AG10803 (cell line): ENCODE data around the gene USP32.
A peak's percentile ranks its signal among the peaks of the same experiment; 100 is the strongest.
"Not testable (repeated sequence)": the region's sequence is repeated elsewhere in the genome, so short reads cannot be mapped to it uniquely, and the experiment has no call there.

Source experiments
- DNase-seq: peaks from one replicate; pipeline ENCODE4 v3.0.0; 2010; ENCODE audit warnings: low read depth
- H3K4me3 ChIP-seq: 2 replicates; pipeline ENCODE4 v1.5.1; 2011; ENCODE audit warnings: mild to moderate bottlenecking, low read length, control low read depth
- TF ChIP-seq, protein P1 (sequence below): conservative IDR thresholded peaks from 2 replicates; pipeline ENCODE4 v1.5.1; 2011; ENCODE audit warnings: mild to moderate bottlenecking, low read length, control low read depth, inconsistent platforms

Gene USP32

GRCh38 chr17:60390186-60390585, 1.7 kb downstream of the USP32 start:
- TF ChIP-seq, protein P1, sequence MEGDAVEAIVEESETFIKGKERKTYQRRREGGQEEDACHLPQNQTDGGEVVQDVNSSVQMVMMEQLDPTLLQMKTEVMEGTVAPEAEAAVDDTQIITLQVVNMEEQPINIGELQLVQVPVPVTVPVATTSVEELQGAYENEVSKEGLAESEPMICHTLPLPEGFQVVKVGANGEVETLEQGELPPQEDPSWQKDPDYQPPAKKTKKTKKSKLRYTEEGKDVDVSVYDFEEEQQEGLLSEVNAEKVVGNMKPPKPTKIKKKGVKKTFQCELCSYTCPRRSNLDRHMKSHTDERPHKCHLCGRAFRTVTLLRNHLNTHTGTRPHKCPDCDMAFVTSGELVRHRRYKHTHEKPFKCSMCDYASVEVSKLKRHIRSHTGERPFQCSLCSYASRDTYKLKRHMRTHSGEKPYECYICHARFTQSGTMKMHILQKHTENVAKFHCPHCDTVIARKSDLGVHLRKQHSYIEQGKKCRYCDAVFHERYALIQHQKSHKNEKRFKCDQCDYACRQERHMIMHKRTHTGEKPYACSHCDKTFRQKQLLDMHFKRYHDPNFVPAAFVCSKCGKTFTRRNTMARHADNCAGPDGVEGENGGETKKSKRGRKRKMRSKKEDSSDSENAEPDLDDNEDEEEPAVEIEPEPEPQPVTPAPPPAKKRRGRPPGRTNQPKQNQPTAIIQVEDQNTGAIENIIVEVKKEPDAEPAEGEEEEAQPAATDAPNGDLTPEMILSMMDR, result no peak
- peak overlapping the region; percentile 96 for H3K4me3 ChIP-seq
- peak; percentile 91 for DNase-seq

DNA sequence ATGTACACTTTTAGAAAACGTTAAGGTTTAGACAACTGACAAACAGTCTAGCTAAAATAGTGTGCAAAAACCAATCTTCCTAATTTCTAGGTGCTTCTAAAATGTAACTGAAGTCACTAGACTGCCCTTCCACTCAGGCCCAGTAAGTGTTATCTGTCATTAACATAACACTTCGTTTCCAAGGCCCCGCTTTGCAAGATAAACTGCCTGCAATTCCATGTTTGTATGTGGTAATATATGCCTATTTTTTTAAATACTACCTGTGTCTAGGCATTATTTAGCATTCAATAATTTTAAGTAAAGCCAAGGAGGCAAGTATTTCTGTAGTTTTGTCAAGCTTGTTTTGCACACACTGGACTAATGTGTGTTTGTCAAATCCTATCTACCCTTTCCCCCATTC, 3.2 kb downstream of the USP32 start:
- no peak overlapping the region for H3K4me3 ChIP-seq
- no peak for DNase-seq

DNA sequence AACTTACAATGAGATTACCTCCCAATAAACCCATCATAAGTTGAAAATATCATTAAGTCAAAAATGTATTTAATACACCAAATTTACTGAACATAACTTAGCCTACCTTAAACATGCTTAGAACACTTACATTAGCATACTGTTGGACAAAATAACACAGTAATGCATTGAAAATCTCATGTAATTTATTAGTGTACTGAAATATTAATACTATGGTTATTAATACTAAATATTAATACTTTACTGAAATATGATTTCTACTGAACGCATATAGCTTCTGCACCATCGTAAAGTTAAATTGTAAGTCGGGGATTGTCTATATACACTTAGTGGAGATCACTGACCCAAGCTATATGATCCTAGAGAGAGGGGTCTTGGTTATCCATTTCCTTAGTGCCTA, 4.3 kb downstream of the USP32 start:
- TF ChIP-seq, protein P1, result no peak
- no peak for DNase-seq
- H3K4me3 ChIP-seq, result no peak overlapping the region

More for the DNA sequence above, 3.2 kb downstream of the USP32 start:
- TF ChIP-seq, protein P1, result no peak

GRCh38 chr17:60386147-60387058, 5.5 kb downstream of the USP32 start:
- DNase-seq, result peak; percentile 31
- TF ChIP-seq, protein P1, result no peak

GRCh38 chr17:60384921-60385320, 7.0 kb downstream of the USP32 start:
- DNase-seq, H3K4me3 ChIP-seq: not testable (repeated sequence)

More at GRCh38 chr17:60386147-60387058, 5.5 kb downstream of the USP32 start:
- no peak overlapping the region for H3K4me3 ChIP-seq

DNA sequence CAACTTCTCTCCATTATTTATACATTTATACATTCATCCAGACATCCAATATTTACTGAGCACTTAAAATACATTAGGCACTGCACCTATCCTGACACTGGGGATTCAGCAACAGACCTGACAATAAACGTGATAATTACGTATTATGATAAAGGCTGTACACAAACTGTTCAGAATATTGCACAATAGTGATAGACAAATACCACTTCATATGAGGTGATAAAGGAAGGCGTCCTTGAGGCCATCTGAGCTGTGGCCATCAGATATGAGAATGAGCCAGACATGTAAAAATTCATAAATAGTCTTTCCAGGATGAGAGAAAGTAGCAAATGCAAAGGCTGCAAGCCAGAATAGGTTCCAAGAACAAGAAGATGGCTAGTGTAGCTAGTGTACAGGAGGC, 8.6 kb downstream of the USP32 start:
- TF ChIP-seq, protein P1, result no peak
- no peak overlapping the region for H3K4me3 ChIP-seq
- DNase-seq, result no peak

DNA sequence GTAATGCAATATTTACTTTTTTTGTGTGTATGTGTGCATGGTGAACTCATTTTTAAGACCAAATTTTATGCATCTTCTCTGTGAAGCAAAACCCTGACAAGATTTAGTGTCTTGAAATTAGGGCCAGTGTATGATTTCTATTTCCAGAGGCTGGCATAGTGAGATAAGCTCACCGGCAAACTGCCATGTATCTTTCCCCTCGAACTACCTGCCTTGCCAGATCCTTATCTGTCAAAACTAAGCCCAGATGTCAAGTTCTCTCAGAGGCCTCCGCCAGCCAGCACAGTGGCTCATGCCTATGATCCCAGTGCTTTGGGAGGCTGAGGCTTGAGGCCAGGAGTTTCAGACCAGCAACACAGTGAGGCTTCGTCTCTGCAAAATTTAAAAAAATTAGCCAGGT, 10.0 kb downstream of the USP32 start:
- TF ChIP-seq, protein P1, result no peak
- no peak overlapping the region for H3K4me3 ChIP-seq
- no peak for DNase-seq

- not testable (repeated sequence) for H3K4me3 ChIP-seq, DNase-seq
These were observed 12.5 kb downstream of the USP32 start for GRCh38 chr17:60379461-60379860.

DNA sequence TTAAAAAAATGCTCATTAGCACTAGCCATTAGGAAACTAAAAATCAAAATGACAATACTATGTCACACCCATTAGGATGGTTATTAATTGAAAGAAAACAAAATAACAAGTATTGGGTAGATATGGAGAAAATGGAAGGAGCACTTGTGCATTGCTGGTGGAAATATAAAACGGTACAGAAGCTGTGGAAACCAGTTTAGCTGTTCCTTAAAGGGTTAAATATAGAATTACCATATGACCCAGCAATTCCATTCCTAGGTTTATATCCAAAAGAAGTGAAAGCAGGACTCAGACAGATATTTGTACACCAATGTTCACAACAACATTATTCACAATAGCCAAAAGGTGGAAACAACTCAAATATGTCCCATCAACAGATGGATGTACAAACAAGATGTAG, 13.7 kb downstream of the USP32 start:
- DNase-seq, H3K4me3 ChIP-seq: not testable (repeated sequence)
